Neuronal stem cell (in vitro differentiated cells): Measurements from ENCODE around the gene MUC6.
A peak's percentile ranks its signal among the peaks of the same experiment; 100 is the strongest.

Source experiments
- DNase-seq: peaks from one replicate; pipeline ENCODE4 v3.0.0-alpha.2; 2013; ENCODE audit warnings: low spot score
- H2AFZ ChIP-seq: one replicate; pipeline ENCODE4 v1.6.1; 2013; ENCODE audit warnings: mild to moderate bottlenecking, low read length, inconsistent platforms
- H2AK5ac ChIP-seq: 2 replicates; pipeline ENCODE4 v1.6.1; 2013; ENCODE audit warnings: low read depth, mild to moderate bottlenecking, inconsistent platforms, low read length, moderate library complexity, mixed read lengths
- H2BK120ac ChIP-seq: 2 replicates; pipeline ENCODE4 v1.6.1; 2013; ENCODE audit warnings: low read depth, mild to moderate bottlenecking, inconsistent platforms, low read length, moderate library complexity, mixed read lengths
- H2BK12ac ChIP-seq: one replicate; pipeline ENCODE4 v1.6.1; 2013; ENCODE audit warnings: low read length, inconsistent platforms
- H2BK15ac ChIP-seq: 2 replicates; pipeline ENCODE4 v1.6.1; 2013; ENCODE audit warnings: mild to moderate bottlenecking, low read length, inconsistent platforms, mixed read lengths
- H2BK5ac ChIP-seq: one replicate; pipeline ENCODE4 v1.6.1; 2013; ENCODE audit warnings: inconsistent platforms, mild to moderate bottlenecking, low read length, moderate library complexity
- H3K14ac ChIP-seq: one replicate; pipeline ENCODE4 v1.6.1; 2013; ENCODE audit warnings: low read length, inconsistent platforms
- H3K18ac ChIP-seq: 2 replicates; pipeline ENCODE4 v1.6.1; 2013; ENCODE audit warnings: low read length, inconsistent platforms
- H3K23ac ChIP-seq: 2 replicates; pipeline ENCODE4 v1.6.1; 2013; ENCODE audit warnings: low read depth, mild to moderate bottlenecking, mixed read lengths, low read length, inconsistent platforms; ENCODE audit not compliant: poor library complexity
- H3K27ac ChIP-seq: replicated peaks from 3 replicates; pipeline ENCODE4 v1.5.1; 2013; ENCODE audit warnings: low read length, inconsistent platforms
- H3K27me3 ChIP-seq, 3 experiments: 2 replicates each; pipeline ENCODE4 v1.6.1; 2013; ENCODE audit warnings: low read length in 3 of 3, mild to moderate bottlenecking in 2 of 3, inconsistent platforms in 1 of 3, low read depth in 1 of 3, mixed read lengths in 1 of 3, moderate library complexity in 1 of 3; ENCODE audit not compliant: control insufficient read depth in 3 of 3, insufficient read depth in 3 of 3
- H3K36me3 ChIP-seq, 2 donors: replicated peaks in 1 of 2; 2 replicates each; pipeline ENCODE4 v1.6.1; 2013; ENCODE audit warnings: low read length in 2 of 2; ENCODE audit not compliant: control insufficient read depth in 2 of 2, insufficient read depth in 2 of 2
- H3K4ac ChIP-seq: 2 replicates; pipeline ENCODE4 v1.6.1; 2013; ENCODE audit warnings: inconsistent platforms, mild to moderate bottlenecking, low read length, moderate library complexity
- H3K4me1 ChIP-seq, 2 donors: 1 replicate in 1 of 2; 2 replicates in 1 of 2; pipeline ENCODE4 v1.6.1; 2013; ENCODE audit warnings: low read length in 2 of 2, low read depth in 1 of 2; ENCODE audit not compliant: control insufficient read depth in 2 of 2, insufficient read depth in 1 of 2
- H3K4me2 ChIP-seq: one replicate; pipeline ENCODE4 v1.6.1; 2013; ENCODE audit warnings: mild to moderate bottlenecking, low read length, inconsistent platforms; ENCODE audit not compliant: insufficient read depth, poor library complexity, severe bottlenecking
- H3K4me3 ChIP-seq, 2 donors: 2 replicates each; pipeline ENCODE4 v1.5.1; 2013; ENCODE audit warnings: low read length in 2 of 2, mild to moderate bottlenecking in 2 of 2, inconsistent platforms in 1 of 2, moderate library complexity in 1 of 2
- H3K79me1 ChIP-seq: one replicate; pipeline ENCODE4 v1.6.1; 2013; ENCODE audit warnings: low read depth, mild to moderate bottlenecking, inconsistent platforms, low read length, moderate library complexity
- H3K9ac ChIP-seq: one replicate; pipeline ENCODE4 v1.6.1; 2013; ENCODE audit warnings: mild to moderate bottlenecking, low read depth, low read length, inconsistent platforms; ENCODE audit not compliant: poor library complexity
- H3K9me3 ChIP-seq, 2 donors: replicated peaks in 1 of 2; 2 replicates each; pipeline versions ENCODE3 to v1.6.1; 2013; ENCODE audit warnings: low read length in 2 of 2, mild to moderate bottlenecking in 2 of 2, inconsistent platforms in 1 of 2, low read depth in 1 of 2, mixed read lengths in 1 of 2, moderate library complexity in 1 of 2; ENCODE audit not compliant: control insufficient read depth in 2 of 2, insufficient read depth in 1 of 2
- H4K8ac ChIP-seq: one replicate; pipeline ENCODE4 v1.6.1; 2013; ENCODE audit warnings: low read depth, mild to moderate bottlenecking, inconsistent platforms, low read length, moderate library complexity
- H4K91ac ChIP-seq: one replicate; pipeline ENCODE4 v1.6.1; 2013; ENCODE audit warnings: low read length, low read depth, mild to moderate bottlenecking, inconsistent platforms; ENCODE audit not compliant: poor library complexity
- WGBS, 2 donors: extraction: QIAGEN DNeasy Blood & Tissue Kit; methylation state at CpG; one replicate each; pipeline ENCODE4 v1.1.7; 2013; ENCODE audit warnings: missing lambda C conversion rate in 2 of 2, mixed read lengths in 1 of 2; ENCODE audit not compliant: insufficient read length in 2 of 2, insufficient replicate concordance in 1 of 2; ENCODE audit errors: extremely low coverage in 2 of 2; 5-methylcytosine and 5-hydroxymethylcytosine counted together

MUC6 gene

DNA sequence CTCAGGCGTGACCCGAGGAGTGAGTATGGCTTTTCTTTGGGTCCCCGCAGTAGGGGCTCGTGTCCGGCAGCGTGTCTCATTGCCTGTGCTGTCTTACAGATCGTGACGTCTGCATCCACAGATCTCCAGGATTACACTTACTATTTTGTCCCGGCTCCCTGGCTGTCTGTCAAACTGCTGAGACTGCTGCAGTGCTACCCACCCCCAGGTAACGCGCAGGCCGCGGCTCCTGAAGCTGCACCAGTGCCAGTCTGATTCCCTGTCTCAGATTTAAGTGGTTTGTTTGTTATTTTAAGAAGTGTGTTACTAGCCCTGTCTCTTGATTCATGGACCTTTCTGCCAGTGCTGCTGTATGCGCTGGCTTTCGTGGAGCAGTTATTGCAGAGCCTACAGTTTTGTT lies 52.0 kb downstream of the MUC6 start:
- no peak overlapping the region for H3K14ac ChIP-seq
- no peaks in the 10 kb centered on the region for H3K4me1 ChIP-seq
- H3K27me3 ChIP-seq = no peaks in the 10 kb centered on the region
- no peak overlapping the region for H3K27ac ChIP-seq
- no peak overlapping the region for H2AFZ ChIP-seq
- WGBS, 2 donors = no CpG with 5 or more reads among the region's 15 CpGs
- no peak overlapping the region for H3K23ac ChIP-seq
- no peak overlapping the region for H2BK120ac ChIP-seq
- no peak overlapping the region for H2BK5ac ChIP-seq
- peaks cover 11% of the 10 kb centered on the region for H3K79me1 ChIP-seq
- no peak overlapping the region for H2AK5ac ChIP-seq
- no peak overlapping the region for H3K9ac ChIP-seq
- H2BK15ac ChIP-seq = no peak overlapping the region
- no peak overlapping the region for H4K91ac ChIP-seq
- H3K36me3 ChIP-seq = peaks cover 58 to 82% of the 10 kb centered on the region in 2 donors
- H4K8ac ChIP-seq = no peak overlapping the region
- no peak overlapping the region for H3K4ac ChIP-seq
- no peak overlapping the region for H3K18ac ChIP-seq
- H3K4me2 ChIP-seq = no peak overlapping the region
- no peak overlapping the region for H3K4me3 ChIP-seq
- no peak for DNase-seq
- H2BK12ac ChIP-seq = no peak overlapping the region
- no peaks in the 10 kb centered on the region for H3K9me3 ChIP-seq

DNA sequence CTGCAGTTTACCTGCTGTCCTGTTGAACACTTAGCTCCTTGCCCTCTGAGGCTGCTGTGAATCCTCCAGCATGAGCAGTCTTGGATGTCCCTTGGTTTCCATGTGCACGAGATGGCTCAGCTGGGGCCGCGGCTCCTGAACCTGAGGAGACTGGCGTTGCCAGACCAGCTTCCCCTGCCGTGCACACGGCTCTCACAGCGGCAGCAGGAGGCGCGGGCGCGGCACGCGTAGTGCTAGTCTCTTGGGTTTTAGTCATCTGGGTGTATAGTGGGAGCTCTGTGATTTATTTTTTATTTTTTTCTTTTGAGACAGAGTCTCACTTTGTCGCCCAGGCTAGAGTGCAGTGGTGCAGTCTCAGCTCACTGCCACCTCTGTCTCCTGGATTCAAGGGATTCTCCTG lies 54.8 kb downstream of the MUC6 start:
- Histone ChIP-seq H3K27me3 (no peaks in the 10 kb centered on the region), H2AK5ac (no peak overlapping the region), H2BK15ac (no peak overlapping the region), H4K91ac (no peak overlapping the region), H2BK5ac (no peak overlapping the region), H3K9ac (no peak overlapping the region), H3K23ac (no peak overlapping the region), H3K4me2 (no peak overlapping the region), H3K27ac (no peak overlapping the region), H2BK12ac (no peak overlapping the region), H3K4ac (no peak overlapping the region), H3K4me1 (no peaks in the 10 kb centered on the region), H3K79me1 (peaks cover 14% of the 10 kb centered on the region), H2AFZ (no peak overlapping the region), H3K14ac (peak overlapping the region; percentile 49), H4K8ac (no peak overlapping the region), H3K4me3 (no peak overlapping the region), H3K18ac (no peak overlapping the region), H2BK120ac (no peak overlapping the region), H3K9me3 (no peaks in the 10 kb centered on the region), H3K36me3 (peaks cover 61 to 83% of the 10 kb centered on the region in 2 donors)
- WGBS, 2 donors = no CpG with 5 or more reads among the region's 14 CpGs
- DNase-seq = no peak

- Histone ChIP-seq H2BK12ac (no peak overlapping the region), H3K79me1 (peaks cover 11% of the 10 kb centered on the region), H3K9me3 (no peaks in the 10 kb centered on the region), H3K36me3 (peaks cover 51 to 81% of the 10 kb centered on the region in 2 donors), H3K27ac (no peak overlapping the region), H2BK120ac (no peak overlapping the region), H4K91ac (no peak overlapping the region), H3K4me1 (peaks cover 0 to 2% of the 10 kb centered on the region in 2 donors), H3K4me2 (no peak overlapping the region), H3K18ac (no peak overlapping the region), H2AFZ (no peak overlapping the region), H3K27me3 (no peaks in the 10 kb centered on the region), H2BK5ac (no peak overlapping the region), H2BK15ac (no peak overlapping the region), H3K4me3 (no peak overlapping the region), H2AK5ac (no peak overlapping the region), H3K23ac (no peak overlapping the region), H4K8ac (no peak overlapping the region), H3K14ac (no peak overlapping the region), H3K4ac (no peak overlapping the region), H3K9ac (no peak overlapping the region)
- no peak for DNase-seq
- no CpG with 5 or more reads among the region's 26 CpGs for WGBS, 2 donors
These were observed 55.8 kb downstream of the MUC6 start for GRCh38 chr11:980438-981357.

DNA sequence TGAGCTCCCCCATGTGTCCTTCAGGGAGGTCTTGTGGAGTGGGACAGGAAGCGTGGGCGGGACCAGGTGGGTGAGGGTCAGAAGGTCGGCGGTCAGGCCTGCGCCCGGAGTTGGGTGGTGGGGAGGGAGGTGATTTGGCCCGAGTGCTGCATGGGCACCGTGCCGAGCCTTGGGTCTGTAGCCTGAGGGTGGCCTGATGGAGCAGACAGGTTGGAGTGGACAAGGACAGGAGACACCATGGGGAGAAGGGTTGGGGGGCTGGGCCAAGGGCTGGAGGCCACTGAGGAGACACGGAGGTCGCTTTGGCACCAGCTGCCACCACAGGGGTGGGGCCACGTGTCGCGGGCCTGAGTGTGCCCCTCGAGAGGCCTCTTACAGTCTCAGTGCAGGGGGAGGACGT lies 57.7 kb downstream of the MUC6 start:
- no peak overlapping the region for H2BK120ac ChIP-seq
- no peaks in the 10 kb centered on the region for H3K9me3 ChIP-seq
- WGBS, 2 donors = no CpG with 5 or more reads among the region's 16 CpGs
- H3K36me3 ChIP-seq = peaks cover 42 to 70% of the 10 kb centered on the region in 2 donors
- H2AFZ ChIP-seq = no peak overlapping the region
- H3K4ac ChIP-seq = no peak overlapping the region
- H3K18ac ChIP-seq = no peak overlapping the region
- H3K4me1 ChIP-seq = peaks cover 0 to 3% of the 10 kb centered on the region in 2 donors
- peak overlapping the region; percentile 66 for H2BK5ac ChIP-seq
- peak overlapping the region; percentile 82 for H4K8ac ChIP-seq
- DNase-seq = no peak
- peak overlapping the region; percentile 31 for H3K23ac ChIP-seq
- H3K14ac ChIP-seq = no peak overlapping the region
- peaks cover 8% of the 10 kb centered on the region for H3K79me1 ChIP-seq
- no peak overlapping the region for H2BK15ac ChIP-seq
- H3K27me3 ChIP-seq = no peaks in the 10 kb centered on the region
- H2BK12ac ChIP-seq = no peak overlapping the region
- H3K4me3 ChIP-seq = no peak overlapping the region
- H2AK5ac ChIP-seq = no peak overlapping the region
- H3K27ac ChIP-seq = no peak overlapping the region
- H4K91ac ChIP-seq = no peak overlapping the region
- no peak overlapping the region for H3K9ac ChIP-seq
- H3K4me2 ChIP-seq = no peak overlapping the region
